Mesendoderm (in vitro differentiated cells): ENCODE results near the gene SLC35G6.

Source experiments
- DNase-seq: peaks from one replicate; pipeline ENCODE4 v3.0.0; 2013
- H2AK5ac ChIP-seq: 2 replicates; pipeline ENCODE4 v1.6.1; 2013; ENCODE audit warnings: low read length, inconsistent platforms
- H2BK120ac ChIP-seq: 2 replicates; pipeline ENCODE4 v1.6.1; 2013; ENCODE audit warnings: low read depth, mild to moderate bottlenecking, low read length, moderate library complexity, mixed read lengths
- H2BK15ac ChIP-seq: replicated peaks from 2 replicates; pipeline ENCODE4 v1.6.1; 2013; ENCODE audit warnings: low read depth, mild to moderate bottlenecking, moderate library complexity
- H2BK5ac ChIP-seq: 2 replicates; pipeline ENCODE4 v1.6.1; 2013; ENCODE audit warnings: low read length, inconsistent platforms
- H3K18ac ChIP-seq: 2 replicates; pipeline ENCODE4 v1.6.1; 2013; ENCODE audit warnings: mild to moderate bottlenecking, low read length, mixed read lengths
- H3K23ac ChIP-seq: one replicate; pipeline ENCODE4 v1.6.1; 2013; ENCODE audit warnings: low read length
- H3K27ac ChIP-seq: 2 replicates; pipeline ENCODE4 v1.5.1; 2013; ENCODE audit warnings: low read depth, mild to moderate bottlenecking, inconsistent platforms, low read length, moderate library complexity
- H3K27me3 ChIP-seq: 2 replicates; pipeline ENCODE4 v1.6.1; 2013; ENCODE audit warnings: low read length, control low read depth, mild to moderate bottlenecking, inconsistent platforms; ENCODE audit not compliant: insufficient read depth, poor library complexity
- H3K36me3 ChIP-seq: 2 replicates; pipeline ENCODE4 v1.6.1; 2013; ENCODE audit warnings: low read length, inconsistent platforms; ENCODE audit not compliant: control insufficient read depth, insufficient read depth
- H3K4ac ChIP-seq: one replicate; pipeline ENCODE4 v1.6.1; 2013; ENCODE audit warnings: low read depth, mild to moderate bottlenecking, low read length, moderate library complexity
- H3K4me1 ChIP-seq: 2 replicates; pipeline ENCODE4 v1.6.1; 2013; ENCODE audit warnings: low read depth, low read length, inconsistent platforms; ENCODE audit not compliant: control insufficient read depth
- H3K4me2 ChIP-seq: 2 replicates; pipeline ENCODE4 v1.6.1; 2013; ENCODE audit warnings: low read length
- H3K4me3 ChIP-seq: 2 replicates; pipeline ENCODE4 v1.5.1; 2013; ENCODE audit warnings: mild to moderate bottlenecking, low read length
- H3K56ac ChIP-seq: one replicate; pipeline ENCODE4 v1.6.1; 2013; ENCODE audit warnings: low read length
- H3K79me1 ChIP-seq: 2 replicates; pipeline ENCODE4 v1.6.1; 2013; ENCODE audit warnings: low read length, inconsistent platforms
- H3K79me2 ChIP-seq: 2 replicates; pipeline ENCODE4 v1.6.1; 2013; ENCODE audit warnings: mild to moderate bottlenecking, low read length; ENCODE audit not compliant: control insufficient read depth, insufficient read depth
- H3K9ac ChIP-seq: 2 replicates; pipeline ENCODE4 v1.6.1; 2013; ENCODE audit warnings: low read length, inconsistent platforms
- H4K5ac ChIP-seq: one replicate; pipeline ENCODE4 v1.6.1; 2013; ENCODE audit warnings: low read length
- H4K8ac ChIP-seq: one replicate; pipeline ENCODE4 v1.6.1; 2013; ENCODE audit warnings: low read depth, mild to moderate bottlenecking, control low read depth, low read length, moderate library complexity
- WGBS: extraction: QIAGEN DNeasy Blood & Tissue Kit; methylation state at CpG from one replicate; pipeline ENCODE4 v1.1.7; 2013; ENCODE audit warnings: low lambda C conversion rate, missing lambda C conversion rate; ENCODE audit not compliant: insufficient coverage; ENCODE audit errors: extremely low coverage; 5-methylcytosine and 5-hydroxymethylcytosine counted together

Gene SLC35G6

GRCh38 chr17:7499161-7499560, 17.9 kb downstream of the SLC35G6 start:
- no peak overlapping the region for H2BK120ac ChIP-seq
- H2BK5ac ChIP-seq = no peak overlapping the region
- no peak for DNase-seq
- no CpG with 5 or more reads among the region's 11 CpGs for WGBS
- H3K23ac ChIP-seq = no peak overlapping the region
- H3K9ac ChIP-seq = no peak overlapping the region
- no peak overlapping the region for H3K27ac ChIP-seq
- H3K4me2 ChIP-seq = no peak overlapping the region
- H4K5ac ChIP-seq = no peak overlapping the region
- no peak overlapping the region for H3K4me3 ChIP-seq
- peaks cover 8% of the 10 kb centered on the region for H3K79me1 ChIP-seq
- H3K4me1 ChIP-seq = no peaks in the 10 kb centered on the region
- H3K56ac ChIP-seq = no peak overlapping the region
- H2AK5ac ChIP-seq = no peak overlapping the region
- no peak overlapping the region for H4K8ac ChIP-seq
- peaks cover 28% of the 10 kb centered on the region for H3K36me3 ChIP-seq
- H3K18ac ChIP-seq = no peak overlapping the region
- H3K79me2 ChIP-seq = peaks cover 11% of the 10 kb centered on the region
- no peak overlapping the region for H3K4ac ChIP-seq
- no peaks in the 10 kb centered on the region for H3K27me3 ChIP-seq
- H2BK15ac ChIP-seq = no peak overlapping the region

DNA sequence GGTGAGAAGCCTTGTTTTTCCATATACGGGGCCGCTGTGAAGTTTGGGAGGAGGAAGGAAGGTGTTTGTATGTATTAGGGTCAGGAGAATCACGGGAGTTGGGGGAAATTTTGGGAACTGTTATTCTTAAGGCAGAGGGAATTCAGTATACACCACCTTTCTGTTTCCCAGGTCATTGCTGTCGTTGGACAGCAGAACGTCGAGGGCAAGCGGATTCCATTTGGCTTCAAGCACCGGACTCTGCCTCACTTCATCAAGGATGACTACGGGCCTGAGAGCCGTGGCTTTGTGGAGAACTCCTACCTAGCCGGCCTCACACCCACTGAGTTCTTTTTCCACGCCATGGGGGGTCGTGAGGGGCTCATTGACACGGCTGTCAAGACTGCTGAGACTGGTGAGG, 20.5 kb downstream of the SLC35G6 start:
- Histone ChIP-seq H4K8ac (no peak overlapping the region), H3K56ac (no peak overlapping the region), H2BK15ac (no peak overlapping the region), H3K4me1 (no peaks in the 10 kb centered on the region), H3K23ac (no peak overlapping the region), H3K79me2 (no peaks in the 10 kb centered on the region), H3K9ac (no peak overlapping the region), H2BK5ac (no peak overlapping the region), H3K27ac (no peak overlapping the region), H3K4me2 (no peak overlapping the region), H3K36me3 (peaks cover 30% of the 10 kb centered on the region), H2AK5ac (no peak overlapping the region), H3K4me3 (no peak overlapping the region), H3K79me1 (peaks cover 2% of the 10 kb centered on the region), H3K27me3 (no peaks in the 10 kb centered on the region), H3K4ac (no peak overlapping the region), H4K5ac (no peak overlapping the region), H3K18ac (no peak overlapping the region), H2BK120ac (no peak overlapping the region)
- DNase-seq = no peak
- 100% methylated on average over 1 of the region's 14 CpGs for WGBS

DNA sequence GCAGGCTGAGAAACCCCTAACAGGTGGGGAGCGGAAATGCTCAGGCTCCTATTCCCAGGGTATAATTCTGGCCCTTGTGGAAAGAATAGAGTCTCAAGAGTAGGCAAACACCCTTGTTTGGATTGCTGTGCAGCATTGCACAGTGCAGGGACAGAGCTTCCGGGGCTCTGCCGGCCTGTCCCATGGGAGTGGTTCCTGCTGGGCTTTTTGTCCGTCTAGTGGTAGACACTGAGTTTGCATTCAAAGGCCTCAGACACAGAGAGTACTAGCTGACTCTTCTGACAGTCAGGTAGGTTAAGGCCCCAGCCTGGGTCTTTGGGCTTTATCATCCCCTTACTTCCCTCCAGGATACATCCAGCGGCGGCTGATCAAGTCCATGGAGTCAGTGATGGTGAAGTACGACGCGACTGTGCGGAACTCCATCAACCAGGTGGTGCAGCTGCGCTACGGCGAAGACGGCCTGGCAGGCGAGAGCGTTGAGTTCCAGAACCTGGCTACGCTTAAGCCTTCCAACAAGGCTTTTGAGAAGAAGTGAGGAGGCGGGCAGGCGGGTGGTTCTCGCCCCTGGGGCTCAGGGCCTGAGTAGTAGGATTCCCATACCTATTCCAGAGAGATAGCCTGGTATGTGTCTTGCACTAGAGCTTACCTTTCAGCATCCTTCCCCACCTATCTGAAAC, 21.1 kb downstream of the SLC35G6 start:
- Histone ChIP-seq H3K9ac (no peak overlapping the region), H3K36me3 (peaks cover 28% of the 10 kb centered on the region), H4K8ac (no peak overlapping the region), H3K27ac (no peak overlapping the region), H3K79me2 (no peaks in the 10 kb centered on the region), H3K79me1 (peaks cover 2% of the 10 kb centered on the region), H3K4me2 (no peak overlapping the region), H3K4me3 (no peak overlapping the region), H2BK120ac (no peak overlapping the region), H3K4ac (no peak overlapping the region), H3K56ac (no peak overlapping the region), H2AK5ac (no peak overlapping the region), H2BK5ac (no peak overlapping the region), H2BK15ac (no peak overlapping the region), H3K27me3 (no peaks in the 10 kb centered on the region), H3K18ac (no peak overlapping the region), H3K4me1 (no peaks in the 10 kb centered on the region), H3K23ac (no peak overlapping the region), H4K5ac (no peak overlapping the region)
- no CpG with 5 or more reads among the region's 20 CpGs for WGBS
- no peak for DNase-seq

DNA sequence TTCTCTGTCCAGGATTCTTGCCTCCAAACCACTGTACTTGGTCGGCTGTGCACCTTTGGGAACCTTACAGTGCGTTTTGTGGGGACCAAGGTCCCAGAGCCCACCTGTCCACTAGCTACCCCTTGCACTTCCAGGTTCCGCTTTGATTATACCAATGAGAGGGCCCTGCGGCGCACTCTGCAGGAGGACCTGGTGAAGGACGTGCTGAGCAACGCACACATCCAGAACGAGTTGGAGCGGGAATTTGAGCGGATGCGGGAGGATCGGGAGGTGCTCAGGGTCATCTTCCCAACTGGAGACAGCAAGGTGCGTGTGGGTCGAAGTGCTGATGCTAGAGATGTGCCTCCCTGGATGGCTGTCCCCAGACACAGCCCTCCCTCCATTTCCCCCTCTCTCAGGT, 21.7 kb downstream of the SLC35G6 start:
- no peaks in the 10 kb centered on the region for H3K27me3 ChIP-seq
- H4K8ac ChIP-seq = no peak overlapping the region
- no peak overlapping the region for H2BK120ac ChIP-seq
- no peak overlapping the region for H3K4me2 ChIP-seq
- H2BK5ac ChIP-seq = no peak overlapping the region
- H3K79me1 ChIP-seq = peaks cover 2% of the 10 kb centered on the region
- H3K56ac ChIP-seq = no peak overlapping the region
- no peak overlapping the region for H3K9ac ChIP-seq
- no peak overlapping the region for H2AK5ac ChIP-seq
- DNase-seq = peak; percentile 37
- peaks cover 29% of the 10 kb centered on the region for H3K36me3 ChIP-seq
- no peak overlapping the region for H3K18ac ChIP-seq
- H3K27ac ChIP-seq = no peak overlapping the region
- WGBS = no CpG with 5 or more reads among the region's 14 CpGs
- H4K5ac ChIP-seq = no peak overlapping the region
- H3K79me2 ChIP-seq = no peaks in the 10 kb centered on the region
- no peak overlapping the region for H2BK15ac ChIP-seq
- H3K4ac ChIP-seq = no peak overlapping the region
- H3K4me3 ChIP-seq = no peak overlapping the region
- H3K23ac ChIP-seq = no peak overlapping the region
- H3K4me1 ChIP-seq = no peaks in the 10 kb centered on the region

- Histone ChIP-seq H3K56ac (no peak overlapping the region), H4K8ac (no peak overlapping the region), H2AK5ac (no peak overlapping the region), H3K4ac (no peak overlapping the region), H3K23ac (no peak overlapping the region), H3K27ac (no peak overlapping the region), H3K79me1 (peaks cover 2% of the 10 kb centered on the region), H3K27me3 (no peaks in the 10 kb centered on the region), H3K4me2 (no peak overlapping the region), H2BK15ac (no peak overlapping the region), H3K4me3 (no peak overlapping the region), H3K18ac (no peak overlapping the region), H4K5ac (no peak overlapping the region), H2BK5ac (no peak overlapping the region), H3K4me1 (no peaks in the 10 kb centered on the region), H3K9ac (no peak overlapping the region), H3K79me2 (no peaks in the 10 kb centered on the region), H2BK120ac (no peak overlapping the region), H3K36me3 (peaks cover 29% of the 10 kb centered on the region)
- WGBS = no CpG with 5 or more reads among the region's 8 CpGs
- no peak for DNase-seq
Measured at GRCh38 chr17:7503521-7503920, 22.3 kb downstream of the SLC35G6 start.

DNA sequence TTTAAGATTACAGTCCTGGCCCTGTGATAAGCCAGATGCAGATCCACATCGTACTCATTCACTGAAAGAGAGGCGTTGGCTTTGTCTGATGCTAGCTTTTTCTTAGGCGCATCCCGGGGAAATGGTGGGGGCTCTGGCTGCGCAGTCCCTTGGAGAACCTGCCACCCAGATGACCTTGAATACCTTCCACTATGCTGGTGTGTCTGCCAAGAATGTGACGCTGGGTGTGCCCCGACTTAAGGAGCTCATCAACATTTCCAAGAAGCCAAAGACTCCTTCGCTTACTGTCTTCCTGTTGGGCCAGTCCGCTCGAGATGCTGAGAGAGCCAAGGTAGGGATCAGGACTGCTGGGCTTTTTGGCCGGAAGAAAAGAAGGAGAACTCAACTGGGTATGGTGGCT, 26.9 kb downstream of the SLC35G6 start:
- H4K5ac ChIP-seq = no peak overlapping the region
- no peak overlapping the region for H2BK15ac ChIP-seq
- H3K56ac ChIP-seq = no peak overlapping the region
- H3K79me2 ChIP-seq = no peaks in the 10 kb centered on the region
- no peak overlapping the region for H3K4ac ChIP-seq
- no peak overlapping the region for H4K8ac ChIP-seq
- H3K18ac ChIP-seq = no peak overlapping the region
- no peak overlapping the region for H3K27ac ChIP-seq
- H2BK5ac ChIP-seq = no peak overlapping the region
- H2AK5ac ChIP-seq = no peak overlapping the region
- DNase-seq = no peak
- no peak overlapping the region for H3K4me3 ChIP-seq
- H3K79me1 ChIP-seq = no peaks in the 10 kb centered on the region
- H3K9ac ChIP-seq = no peak overlapping the region
- no peak overlapping the region for H2BK120ac ChIP-seq
- peaks cover 39% of the 10 kb centered on the region for H3K36me3 ChIP-seq
- no peaks in the 10 kb centered on the region for H3K27me3 ChIP-seq
- no peaks in the 10 kb centered on the region for H3K4me1 ChIP-seq
- no peak overlapping the region for H3K4me2 ChIP-seq
- WGBS = no CpG with 5 or more reads among the region's 11 CpGs
- H3K23ac ChIP-seq = no peak overlapping the region
